Loucy (cell line): ENCODE data around the gene ADAM30.

Experiments
- EZH2phosphoT487 ChIP-seq: fragments of 200-600 bp; IDR thresholded peaks from 2 replicates; pipeline ENCODE4 v1.6.1; 2018; ENCODE audit warnings: antibody characterized with exemption, mild to moderate bottlenecking, moderate library complexity, borderline replicate concordance
- TF ChIP-seq, protein P1 (sequence below): fragments of 200-600 bp; sonication (generic); conservative IDR thresholded peaks from 2 replicates; pipeline ENCODE4 v1.5.1; 2014; ENCODE audit warnings: mild to moderate bottlenecking, antibody characterized with exemption, low read length

DNA sequence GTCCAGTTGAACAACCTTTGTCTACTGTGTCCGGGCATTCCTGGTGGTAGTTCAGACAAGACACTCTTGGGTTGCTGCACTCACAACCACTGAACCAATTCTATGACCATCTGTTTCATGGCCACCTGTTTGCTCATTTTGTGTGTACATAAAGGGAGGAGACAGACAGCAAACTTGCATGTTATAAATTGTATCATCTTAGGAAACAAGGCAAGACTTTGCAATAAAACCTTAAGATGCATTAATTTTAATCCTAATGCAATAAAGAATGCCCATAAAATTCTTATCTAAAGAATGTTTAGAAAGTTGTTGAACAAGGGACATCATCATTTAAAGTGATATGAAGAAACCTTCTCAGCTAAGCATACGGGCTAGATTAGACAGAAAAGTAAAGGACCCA lies 34.8 kb downstream of the ADAM30 start:
- TF ChIP-seq, protein P1, sequence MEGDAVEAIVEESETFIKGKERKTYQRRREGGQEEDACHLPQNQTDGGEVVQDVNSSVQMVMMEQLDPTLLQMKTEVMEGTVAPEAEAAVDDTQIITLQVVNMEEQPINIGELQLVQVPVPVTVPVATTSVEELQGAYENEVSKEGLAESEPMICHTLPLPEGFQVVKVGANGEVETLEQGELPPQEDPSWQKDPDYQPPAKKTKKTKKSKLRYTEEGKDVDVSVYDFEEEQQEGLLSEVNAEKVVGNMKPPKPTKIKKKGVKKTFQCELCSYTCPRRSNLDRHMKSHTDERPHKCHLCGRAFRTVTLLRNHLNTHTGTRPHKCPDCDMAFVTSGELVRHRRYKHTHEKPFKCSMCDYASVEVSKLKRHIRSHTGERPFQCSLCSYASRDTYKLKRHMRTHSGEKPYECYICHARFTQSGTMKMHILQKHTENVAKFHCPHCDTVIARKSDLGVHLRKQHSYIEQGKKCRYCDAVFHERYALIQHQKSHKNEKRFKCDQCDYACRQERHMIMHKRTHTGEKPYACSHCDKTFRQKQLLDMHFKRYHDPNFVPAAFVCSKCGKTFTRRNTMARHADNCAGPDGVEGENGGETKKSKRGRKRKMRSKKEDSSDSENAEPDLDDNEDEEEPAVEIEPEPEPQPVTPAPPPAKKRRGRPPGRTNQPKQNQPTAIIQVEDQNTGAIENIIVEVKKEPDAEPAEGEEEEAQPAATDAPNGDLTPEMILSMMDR, result no peak
- TF ChIP-seq EZH2phosphoT487, result no peak
